ENCODE data around the gene MEGF11.

Gene MEGF11

DNA sequence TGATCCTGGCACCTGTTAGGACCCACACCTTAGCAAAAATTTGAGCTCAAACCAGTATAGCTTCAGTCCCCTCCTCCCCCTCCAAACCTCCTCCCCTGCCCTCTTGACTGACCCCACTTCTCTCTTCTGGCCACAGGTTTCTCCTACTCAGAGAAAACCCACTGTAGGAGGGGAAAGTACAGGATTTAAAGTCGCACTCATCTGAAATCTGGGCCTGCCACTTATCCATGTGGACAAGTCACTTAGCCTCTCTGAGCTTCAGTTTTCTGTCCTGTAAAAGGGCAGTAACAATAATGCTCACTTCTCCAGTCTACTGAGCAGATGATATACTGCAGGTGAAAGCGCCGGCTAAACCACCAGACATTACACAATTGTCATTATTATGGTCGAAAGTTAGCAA is 142.7 kb downstream of the MEGF11 start:
- no peak for DNase-seq

DNA sequence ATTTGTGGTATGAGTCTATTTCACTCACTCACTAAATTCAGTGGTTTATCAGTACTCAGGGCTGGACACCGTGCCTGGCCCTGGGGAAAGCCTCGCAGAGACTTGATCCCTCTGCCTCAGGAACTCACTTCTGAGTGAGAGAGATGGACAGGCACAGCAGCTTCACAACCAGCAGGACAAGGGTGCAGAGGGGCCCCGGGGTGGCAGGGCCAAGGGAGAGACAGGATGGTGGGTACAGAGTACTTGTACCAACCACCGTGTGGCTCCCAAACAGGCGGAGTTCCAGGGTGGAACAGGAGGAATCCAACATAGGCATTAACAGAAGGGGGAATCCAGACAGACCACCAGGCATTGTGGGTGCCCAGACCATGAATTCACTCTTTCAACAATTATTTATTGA is 143.7 kb downstream of the MEGF11 start:
- DNase-seq = no peak

DNA sequence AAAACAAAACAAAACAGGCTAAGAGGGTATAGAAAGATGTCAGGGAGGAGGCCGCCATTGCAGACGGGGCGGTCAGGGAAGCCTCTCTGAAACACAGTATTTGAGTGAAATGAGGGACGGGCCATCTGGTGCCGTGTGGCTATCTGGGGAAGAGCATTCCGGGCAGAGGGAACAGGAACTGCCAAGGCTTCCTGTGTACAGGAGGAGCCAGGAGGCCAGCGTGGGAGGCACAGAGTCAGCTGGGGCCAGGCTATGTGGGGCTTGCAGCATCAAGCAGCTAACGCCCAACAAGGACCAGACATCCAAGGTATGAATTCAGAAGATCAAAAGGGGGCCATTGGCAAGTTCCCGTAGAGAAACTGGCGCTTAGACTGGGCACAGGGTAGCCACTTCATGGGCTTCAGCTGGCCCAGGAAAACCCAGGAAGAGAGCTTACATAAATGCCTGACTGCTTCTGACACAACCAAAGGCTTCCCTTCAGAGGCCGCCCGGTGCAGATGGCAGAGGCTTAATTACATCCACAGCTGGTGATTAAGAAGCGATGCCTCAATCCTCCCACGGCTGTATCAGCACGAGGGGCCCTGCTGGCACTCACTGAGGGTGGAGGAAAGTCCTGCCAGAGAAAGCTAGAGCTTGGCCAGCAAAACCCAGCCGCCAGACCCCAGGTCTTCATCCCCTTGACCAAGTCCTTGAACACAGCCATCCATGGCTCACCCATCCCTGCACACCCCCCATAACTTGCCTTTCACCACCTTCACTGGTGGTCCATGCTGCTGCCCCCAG is 144.9 kb downstream of the MEGF11 start:
- no peak for DNase-seq

DNA sequence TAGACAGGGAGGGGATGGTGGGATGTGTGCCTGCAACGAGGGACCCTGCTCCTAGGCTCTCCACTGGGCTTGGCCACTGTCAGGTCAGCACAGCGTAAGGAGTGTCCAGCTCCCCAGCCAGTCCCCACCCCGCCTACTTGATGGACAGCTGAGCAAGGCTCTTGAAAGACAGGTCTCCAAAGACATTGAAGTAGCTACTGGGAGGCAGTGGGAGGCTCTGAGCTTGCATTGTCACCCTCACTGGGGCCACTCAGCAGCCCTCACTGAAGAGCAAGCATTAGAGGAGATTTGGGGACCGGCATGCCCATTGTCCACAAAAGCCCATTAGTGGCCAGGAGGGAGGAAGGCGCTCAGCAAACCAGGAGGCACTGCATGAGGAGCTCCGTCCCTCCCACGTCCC is 146.5 kb downstream of the MEGF11 start:
- no peak for DNase-seq

DNA sequence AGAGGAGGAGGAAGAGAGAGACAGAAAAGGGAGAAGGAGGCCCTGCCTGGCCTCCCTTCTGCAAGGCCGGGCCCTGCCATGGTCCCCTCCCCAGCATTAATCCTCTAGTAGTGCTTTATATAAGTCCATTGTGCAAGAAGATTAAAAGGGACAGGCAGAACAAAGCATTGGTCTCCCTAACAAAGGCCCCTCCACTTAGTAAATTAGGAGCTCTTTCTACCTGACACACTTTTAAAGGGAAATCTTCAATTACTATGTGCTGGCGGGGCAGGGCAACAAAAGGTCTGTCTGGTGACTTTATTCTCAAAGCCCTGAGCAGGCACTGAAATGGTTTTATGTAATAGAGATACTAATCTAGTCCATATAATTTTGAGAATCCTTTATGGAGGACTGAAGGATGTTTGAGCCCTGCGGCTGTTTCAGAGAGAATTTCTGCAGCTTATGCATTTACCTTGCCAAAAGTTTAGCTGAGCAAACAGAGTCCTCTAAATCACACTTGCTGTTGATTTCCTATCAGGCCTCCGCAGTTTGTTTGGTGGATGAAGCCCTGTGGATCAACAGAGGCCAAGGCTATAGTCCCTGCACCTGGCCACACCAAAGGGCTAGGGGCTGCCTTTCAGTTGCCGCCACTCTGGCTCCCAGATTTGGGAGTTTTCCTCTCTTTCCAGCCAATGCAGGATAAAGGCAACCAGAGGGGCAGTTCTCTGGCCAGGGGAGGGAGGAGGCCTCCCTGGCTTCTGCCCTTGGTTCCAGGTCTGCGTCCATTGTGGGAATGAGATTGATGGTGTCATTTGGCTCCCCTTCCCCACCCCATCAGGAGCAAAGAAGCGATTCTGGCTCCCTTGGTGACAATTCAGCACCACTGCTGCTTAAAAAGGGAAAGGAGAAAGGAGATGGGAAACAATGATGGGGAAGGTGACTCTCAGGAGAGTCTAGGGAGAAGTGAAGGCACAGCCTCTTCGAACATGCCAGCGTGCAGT is 148.0 kb downstream of the MEGF11 start:
- DNase-seq = no peak

DNA sequence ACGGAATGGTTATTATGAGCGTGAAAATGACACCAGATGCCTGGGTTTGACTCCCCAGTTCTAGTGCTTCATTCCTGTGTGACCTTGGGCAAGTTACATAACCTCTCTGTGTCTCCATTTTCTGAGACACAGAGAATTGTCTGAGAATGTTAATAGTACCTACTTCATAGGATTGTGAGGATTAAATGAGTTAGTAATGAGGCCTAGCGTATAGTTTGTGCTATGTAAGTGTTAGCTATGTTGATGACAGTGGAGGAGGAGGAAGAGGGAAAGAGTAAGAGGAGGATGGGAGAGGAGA is 150.3 kb downstream of the MEGF11 start:
- DNase-seq = no peak

DNA sequence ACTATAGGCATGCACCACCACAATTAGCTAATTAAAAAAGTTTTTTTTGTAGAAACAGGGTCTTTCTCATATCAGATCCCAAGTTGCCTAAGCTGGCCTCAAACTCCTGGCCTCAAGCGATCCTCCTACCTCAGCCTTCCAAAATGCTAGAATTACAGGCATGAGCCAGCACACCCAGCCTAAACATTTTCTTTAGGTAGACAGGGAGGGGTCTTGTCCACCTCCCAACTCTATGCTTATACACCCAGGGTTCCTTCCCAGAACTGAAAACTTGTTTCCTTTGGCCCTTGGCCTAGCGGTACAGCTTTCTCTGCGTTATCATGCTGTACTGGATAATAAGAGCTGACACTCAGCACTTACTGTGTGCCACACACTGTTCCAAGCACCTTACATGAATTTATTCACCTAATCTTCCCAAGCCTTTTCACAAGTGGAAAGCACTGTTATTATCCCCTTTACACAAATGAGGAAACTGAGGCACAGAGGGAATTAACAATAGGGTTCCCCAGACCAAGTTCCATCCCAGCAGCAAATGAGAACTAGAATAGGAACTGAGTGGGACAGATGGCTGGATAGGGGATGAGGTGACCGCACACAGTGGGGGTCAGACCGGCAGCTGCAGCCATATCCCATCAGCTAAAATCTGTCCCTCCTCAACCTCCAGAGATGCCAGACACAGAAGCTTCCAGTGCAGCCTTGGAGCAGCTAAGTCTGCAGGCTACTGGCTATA is 150.8 kb downstream of the MEGF11 start:
- no peak for DNase-seq

DNA sequence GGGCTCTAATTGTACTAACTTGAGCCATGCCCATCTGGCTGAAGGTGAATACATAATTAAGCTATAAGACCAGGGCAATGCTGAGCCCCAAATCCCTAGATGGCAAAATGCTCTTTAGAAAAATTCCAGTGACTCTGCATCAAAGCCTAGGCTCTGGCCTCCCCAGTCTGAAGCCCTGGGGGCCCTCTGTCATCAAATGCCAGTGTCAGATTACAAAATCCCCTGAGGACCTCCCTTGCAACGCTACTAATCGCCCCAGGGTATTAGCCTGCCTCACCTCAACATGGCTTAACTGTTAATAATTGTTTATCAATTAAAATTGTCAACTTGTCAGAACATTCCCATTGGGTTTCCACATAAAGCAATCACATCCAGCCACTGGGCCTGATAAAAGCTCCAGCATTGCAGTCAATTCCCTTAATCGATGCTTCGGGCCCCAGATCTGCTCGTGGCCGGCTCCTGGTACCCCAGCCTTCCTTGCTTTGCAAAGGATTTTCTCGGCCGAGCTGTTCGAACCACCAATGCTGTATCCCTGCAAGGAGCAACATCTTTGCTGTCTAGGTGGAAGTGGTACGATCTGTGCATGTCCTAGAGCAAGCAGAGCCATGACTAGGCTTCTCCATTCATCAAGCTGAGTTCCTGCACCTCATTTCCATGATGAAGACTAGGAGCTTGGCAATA is 151.7 kb downstream of the MEGF11 start:
- DNase-seq = no peak

DNA sequence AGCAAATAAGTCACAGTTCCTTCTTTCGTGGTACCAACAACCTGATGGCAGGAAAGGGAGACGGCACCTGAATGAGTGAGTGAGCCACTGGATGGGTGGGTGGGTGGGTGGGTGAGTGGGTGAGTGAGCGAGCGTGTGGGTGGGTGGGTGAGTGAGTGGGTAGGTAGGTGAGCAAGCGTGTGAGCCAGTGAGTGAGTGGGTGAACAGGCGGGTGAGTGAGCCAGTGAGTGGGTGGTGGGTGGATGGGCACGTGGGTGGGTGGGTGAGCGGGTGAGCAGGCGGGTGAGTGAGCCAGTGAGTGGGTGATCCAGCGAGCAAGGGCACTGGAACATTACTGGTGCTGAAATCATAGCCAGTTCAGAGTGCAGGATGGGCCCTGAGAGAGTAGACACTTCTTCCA is 152.8 kb downstream of the MEGF11 start:
- no peak for DNase-seq

DNA sequence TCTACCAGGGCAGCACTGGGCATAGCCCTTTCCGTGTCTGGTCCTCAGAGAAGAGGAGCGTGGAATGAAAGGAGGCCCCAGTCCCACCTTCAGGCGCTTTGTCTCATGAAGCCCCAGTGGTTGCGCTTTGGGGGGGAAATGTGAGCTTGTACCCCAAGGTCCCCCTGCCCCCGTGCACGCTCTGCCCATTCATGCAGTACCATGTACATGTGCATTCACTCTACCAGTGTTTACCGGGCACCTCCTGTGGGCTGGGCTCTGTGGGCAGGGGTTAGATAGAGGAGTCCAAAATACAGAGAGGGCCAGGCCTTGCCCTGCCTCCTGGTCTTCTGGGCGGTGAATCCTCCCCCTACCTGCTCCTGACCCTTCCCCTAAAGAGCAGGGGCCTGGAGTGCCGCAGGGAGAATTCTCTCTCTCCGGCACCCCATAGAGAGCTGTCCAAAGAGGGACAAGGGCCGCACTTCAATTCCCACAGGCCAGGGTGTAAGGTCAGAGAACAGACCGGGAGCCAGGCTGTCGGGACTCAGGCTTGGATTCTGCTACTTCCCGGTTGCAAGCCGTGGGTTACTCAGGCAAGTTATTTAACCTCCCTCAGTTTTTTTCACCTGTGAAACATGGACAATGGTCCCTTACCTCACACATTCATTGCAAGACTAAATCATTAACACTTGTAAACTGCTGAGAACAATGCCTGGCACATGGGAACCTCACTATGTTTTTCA is 153.4 kb downstream of the MEGF11 start:
- DNase-seq = no peak

DNA sequence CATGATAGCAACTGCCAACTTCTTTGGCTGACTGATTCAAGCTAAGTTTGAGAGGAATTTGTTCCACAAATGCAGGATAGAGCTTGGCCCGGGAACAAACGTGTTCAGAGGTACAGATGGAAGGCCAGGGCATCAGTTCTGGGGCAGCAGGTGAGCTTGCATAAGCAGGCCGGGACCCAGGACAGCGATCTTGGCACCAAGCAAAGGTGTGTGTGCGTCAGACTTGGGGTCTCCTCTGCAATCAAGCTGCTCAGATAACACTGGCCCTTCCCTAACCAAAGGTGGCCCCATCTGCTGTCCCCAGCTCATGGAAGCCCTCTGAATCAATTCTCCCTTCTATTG is 155.6 kb downstream of the MEGF11 start:
- DNase-seq = no peak

DNA sequence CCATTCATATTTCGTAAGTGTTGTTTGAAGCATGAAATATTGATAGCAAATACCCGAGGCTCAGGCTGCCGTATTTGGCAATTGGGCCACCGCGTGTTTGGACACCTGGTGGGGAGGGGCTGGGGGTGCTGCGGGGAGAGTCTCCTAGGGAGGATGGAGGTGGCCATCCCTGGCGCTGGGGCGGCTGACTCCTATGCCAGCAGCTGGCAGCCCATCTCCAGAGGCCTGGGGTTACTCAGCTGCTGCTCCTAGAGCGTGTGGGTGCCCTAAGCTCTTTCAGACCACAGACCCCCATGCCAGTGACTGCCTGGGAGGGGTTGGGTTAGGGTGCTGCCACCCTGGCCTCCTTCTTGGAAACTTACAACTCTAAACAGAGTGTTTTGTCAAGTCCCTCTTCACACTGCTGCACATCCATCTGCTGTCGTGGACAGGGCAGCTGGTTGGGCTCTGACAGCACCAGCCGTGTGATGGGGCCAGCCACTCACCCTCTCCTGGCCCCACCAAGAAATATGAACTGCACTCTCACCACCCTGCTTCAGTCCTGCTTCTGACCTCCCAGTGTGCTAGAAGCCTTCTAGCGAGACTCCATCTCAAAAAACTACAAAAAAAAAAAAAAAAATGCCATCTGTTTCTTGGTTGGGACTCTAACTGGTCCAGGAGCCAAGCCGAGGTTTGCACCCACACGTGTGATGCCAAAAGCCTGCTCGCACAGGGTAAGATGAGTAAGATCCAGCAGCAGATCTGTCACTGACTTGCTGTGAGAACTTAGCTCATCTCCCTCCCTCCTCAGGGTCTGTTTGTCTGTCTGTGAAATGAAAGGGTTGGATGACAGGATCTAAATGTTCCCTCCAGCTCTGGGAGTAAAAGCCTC is 156.2 kb downstream of the MEGF11 start:
- DNase-seq = no peak

DNA sequence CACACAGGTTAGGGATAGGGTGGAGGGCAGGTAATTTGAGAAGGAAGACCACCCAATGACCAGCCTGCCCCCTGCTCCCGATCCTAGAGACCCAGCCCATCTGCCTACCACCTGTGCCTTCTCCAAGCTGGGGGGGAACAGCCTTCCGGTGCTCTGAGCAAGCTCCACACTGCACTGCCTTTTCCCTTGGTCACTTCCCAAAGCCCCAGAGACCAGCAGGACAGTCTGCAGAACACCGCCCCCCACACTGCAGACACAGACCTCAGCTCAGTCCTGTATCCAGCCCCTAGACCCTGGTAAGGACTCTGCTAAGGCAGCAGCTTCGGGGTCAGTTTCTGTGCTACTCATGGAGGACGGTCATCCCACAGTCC is 156.9 kb downstream of the MEGF11 start:
- DNase-seq = no peak

DNA sequence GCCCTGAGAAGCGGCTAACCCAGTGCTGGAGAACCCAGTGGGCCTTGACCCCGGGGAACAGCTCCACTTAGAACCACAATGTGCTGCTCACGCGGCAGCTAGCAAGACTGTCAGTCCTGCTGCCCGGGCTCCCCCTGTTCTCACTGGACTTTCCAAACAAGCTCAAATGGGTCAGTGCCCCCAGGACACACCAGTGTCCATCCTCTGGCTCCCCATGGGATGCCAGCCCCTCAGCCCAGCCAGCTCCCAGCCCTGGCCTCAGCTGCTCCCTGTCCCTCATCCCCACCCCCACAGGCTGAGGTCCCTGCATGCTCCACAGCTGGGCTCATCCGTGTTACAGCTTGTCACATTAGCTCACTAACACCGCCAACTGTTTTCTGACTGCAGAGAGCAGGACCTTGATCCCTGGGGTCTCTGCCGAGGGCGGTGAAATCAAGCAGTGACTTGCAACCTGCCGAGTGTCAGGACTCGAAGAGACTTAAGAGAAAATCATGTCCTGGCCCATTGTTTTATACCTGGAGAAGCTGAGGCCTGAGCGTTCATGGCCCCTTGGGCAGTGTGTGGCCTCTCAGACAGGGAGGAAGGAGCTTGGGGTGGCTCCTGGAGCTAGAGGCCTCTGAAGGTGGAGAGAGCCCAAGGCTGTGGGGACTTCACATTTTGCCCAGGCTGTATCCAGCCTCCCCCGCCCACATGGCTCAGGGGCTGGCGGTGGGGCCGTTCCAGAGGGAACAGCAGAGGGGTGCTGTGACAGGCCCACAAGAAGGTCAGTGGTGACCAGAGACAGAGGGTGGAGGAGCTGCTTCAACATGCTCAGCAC is 157.5 kb downstream of the MEGF11 start:
- no peak for DNase-seq

DNA sequence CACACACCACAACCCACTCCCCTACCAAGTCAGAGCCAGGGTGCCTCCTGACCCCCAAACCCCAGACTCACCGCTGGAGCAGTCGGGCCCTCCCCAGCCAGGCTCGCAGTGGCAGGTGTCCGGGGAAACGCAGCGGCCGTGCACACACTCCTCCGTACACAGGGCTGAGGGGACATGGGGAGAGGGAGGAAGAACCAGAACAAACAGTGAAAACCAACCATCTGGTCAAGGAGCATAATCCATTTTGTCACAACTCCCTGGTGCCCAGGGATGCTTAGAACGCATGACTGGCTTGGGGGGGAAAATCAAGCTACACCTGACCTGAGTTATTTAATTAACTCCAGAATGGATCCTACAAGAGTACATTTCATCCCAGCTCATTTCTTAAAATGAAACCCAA is 159.2 kb downstream of the MEGF11 start:
- DNase-seq = no peak

DNA sequence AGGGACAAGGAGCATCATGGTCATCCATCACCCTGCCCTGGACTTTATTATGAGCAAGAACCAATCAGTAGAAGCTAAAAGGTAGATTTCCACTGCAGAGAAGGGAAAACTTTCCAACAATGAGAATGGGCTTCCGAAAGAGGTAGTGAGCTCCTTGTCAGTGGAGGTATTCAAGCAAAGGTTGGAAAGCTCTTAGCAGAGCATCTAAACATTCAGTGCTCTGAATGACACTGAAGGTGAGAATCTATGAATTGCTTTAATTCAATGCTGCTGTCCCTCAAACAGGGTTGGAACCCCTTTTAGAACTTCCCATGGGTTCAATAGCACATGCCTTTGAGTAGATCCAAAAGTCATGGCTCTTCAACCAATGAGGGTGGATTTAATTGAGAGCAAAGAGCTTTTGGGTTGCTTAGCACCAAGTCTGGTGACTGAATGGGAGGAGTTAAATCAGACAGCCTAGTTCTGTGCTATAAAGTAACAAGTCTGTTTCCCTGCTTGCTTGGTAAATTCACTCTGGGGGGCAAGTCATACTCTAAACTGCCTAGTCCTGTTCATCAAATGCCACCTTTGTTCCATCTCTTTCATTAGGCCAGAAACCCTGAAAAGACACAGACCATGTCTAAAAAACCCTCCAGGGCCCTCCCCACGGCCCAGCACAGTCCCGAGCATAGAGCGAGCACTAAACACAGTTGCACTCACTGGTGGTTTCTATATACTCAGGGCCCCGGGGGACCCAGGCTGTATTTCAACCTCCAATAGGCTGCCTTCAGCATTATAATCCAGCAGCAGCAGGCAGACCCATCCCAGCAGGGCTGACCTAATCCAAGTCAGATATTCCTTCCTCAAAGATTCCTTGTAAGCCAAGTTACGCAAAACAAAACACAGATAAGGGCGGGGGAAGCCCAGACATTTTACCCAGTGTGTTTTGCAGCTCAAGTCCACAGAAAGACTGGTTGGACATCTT is 161.2 kb downstream of the MEGF11 start:
- DNase-seq = no peak

DNA sequence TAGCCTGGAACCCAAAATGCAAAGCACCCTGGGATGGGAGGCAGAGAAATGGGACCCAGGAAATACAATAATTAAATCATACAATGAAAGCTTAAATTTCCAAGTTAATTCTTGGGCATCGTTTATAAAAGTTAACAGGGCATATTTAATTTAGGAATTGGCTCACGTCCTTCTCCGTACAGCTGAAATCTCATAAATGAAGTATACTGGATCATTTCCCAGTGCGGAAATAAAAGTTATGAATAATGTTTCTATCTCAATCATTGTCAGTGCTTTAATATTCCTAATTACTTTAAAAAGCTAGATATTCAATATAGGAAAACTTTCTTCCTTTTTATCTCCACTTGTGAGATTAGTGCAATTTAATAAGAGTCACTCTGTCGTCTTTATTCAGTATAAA is 164.0 kb downstream of the MEGF11 start:
- DNase-seq = no peak

DNA sequence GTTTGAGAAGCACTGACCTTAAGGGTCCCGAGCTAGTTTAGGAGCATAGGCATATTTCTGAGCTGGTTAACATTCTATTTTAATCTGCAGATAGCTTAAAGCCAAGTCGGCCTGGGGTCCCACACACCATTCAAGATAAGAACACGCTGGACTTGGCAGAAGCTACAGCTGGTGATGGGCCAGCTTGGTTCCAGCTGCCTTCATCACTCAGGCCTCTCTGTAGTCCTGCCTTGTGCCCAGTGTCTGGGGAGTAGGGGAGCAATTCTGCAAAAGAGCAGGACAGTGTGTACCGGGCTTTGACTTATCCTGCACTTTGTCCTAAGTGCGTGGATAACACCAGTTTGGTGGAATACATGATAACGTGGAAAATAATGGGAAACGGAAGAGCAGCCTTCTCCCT is 164.5 kb downstream of the MEGF11 start:
- DNase-seq = no peak

DNA sequence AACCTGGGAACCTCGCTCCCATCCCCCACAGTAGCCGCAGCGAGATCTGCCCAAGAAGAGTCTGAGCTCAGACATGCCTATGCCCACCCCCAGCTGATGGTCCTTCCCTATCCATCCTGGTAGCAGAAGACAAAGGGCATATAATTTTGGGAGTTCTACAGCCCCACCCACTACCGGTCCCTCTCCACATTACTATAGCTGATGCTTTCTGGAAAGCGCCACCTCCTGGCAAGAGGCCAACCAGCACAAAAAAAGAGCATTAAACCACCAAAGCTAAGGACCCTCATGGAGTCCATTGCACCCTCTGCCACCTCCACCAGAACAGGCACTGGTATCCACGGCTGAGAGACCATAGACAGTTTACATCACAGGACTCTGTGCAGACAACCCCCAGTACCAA is 168.4 kb downstream of the MEGF11 start:
- peak in 1 of 5 experiments; percentile 31 for DNase-seq

Measured in T-helper 2 cell (primary cell).